Measurements from ENCODE around the gene ZFAND3.

- no peak for TF ChIP-seq CTCF (conservative IDR thresholded peaks at IDR 0.05; ENCODE audit: low read depth, low read length)
- no peak for TF ChIP-seq EZH2 (IDR thresholded peaks at IDR 0.05; ENCODE audit: borderline replicate concordance, low read depth, low read length, poor library complexity, severe bottlenecking)
These were observed 48.4 kb downstream of the ZFAND3 start for GRCh38 chr6:37867756-37868446.
